ENCODE measurements around the gene GLIPR1. TPM values are rescaled to one million over a fixed set of nuclear protein-coding genes. Genes with fewer than 3 reads are reported as not detected.
"Not testable (repeated sequence)": the region's sequence is repeated elsewhere in the genome, so short reads cannot be mapped to it uniquely, and the experiment has no call there.

The GLIPR1 gene
- total RNA-seq, 2 experiments from 2014 or later, result 52.3 to 54.7 TPM

DNA sequence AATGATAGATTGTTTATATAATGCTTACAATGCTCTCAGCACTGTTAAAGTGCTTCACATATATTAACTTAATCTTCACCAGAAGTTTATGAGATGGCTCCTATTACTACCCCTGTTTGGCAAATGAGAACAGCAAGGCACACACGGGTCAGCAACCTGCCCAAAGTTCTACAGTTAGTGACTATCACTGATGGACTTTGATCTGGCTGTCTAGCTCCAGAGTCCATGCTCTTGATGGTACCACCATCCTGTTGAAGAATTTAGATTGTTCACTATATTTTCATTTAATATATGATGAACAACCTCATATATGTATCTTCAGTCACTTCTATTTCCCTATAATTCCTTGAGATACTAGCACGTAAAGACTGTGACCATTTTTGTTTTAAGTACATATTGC is 10.6 kb downstream of the GLIPR1 start:
- Mint-ChIP-seq H3K9me3 (no peaks in the 10 kb centered on the region), H3K36me3 (ENCODE audit: low read depth) (peaks cover 51% of the 10 kb centered on the region), H3K4me1 (peaks cover 26% of the 10 kb centered on the region), H3K27me3 (no peaks in the 10 kb centered on the region), H3K27ac (no peak overlapping the region), H3K4me3 (no peak overlapping the region)
- POLR2A ChIA-PET, result no interaction called here
- no peak for DNase-seq
- CTCF ChIA-PET, result no interaction called here

DNA sequence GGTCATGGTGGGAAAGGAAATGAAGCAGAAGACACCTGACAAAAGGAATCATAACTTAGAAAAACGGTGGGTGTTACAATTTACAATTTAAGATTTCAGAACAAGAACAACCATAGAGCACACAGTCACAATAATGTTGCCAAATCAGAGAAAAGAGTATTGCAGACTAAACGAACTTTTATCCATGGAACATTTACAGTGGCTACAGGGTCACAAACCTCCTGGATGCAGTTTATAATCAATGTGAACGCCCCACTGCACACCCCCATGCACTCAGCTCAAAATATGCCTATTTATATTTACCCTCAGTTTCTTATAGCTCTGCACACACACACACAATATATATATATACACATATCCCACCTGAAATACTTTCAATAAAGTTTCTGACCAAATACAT is 22.9 kb downstream of the GLIPR1 start:
- Mint-ChIP-seq H3K9me3 (no peaks in the 10 kb centered on the region), H3K36me3 (ENCODE audit: low read depth) (peaks cover 42% of the 10 kb centered on the region), H3K4me3 (no peak overlapping the region), H3K27ac (no peak overlapping the region), H3K27me3 (no peaks in the 10 kb centered on the region), H3K4me1 (peaks cover 9% of the 10 kb centered on the region)
- ChIA-PET POLR2A (no interaction called here), CTCF (interaction anchor here (0.6 to 6.3 kb wide), 6 partner anchors 18 to 607 kb away, joined by 3 to 65 read pairs (median 5); partner anchors contain the start of genes GLIPR1 and GLIPR1L1)
- DNase-seq, result no peak

DNA sequence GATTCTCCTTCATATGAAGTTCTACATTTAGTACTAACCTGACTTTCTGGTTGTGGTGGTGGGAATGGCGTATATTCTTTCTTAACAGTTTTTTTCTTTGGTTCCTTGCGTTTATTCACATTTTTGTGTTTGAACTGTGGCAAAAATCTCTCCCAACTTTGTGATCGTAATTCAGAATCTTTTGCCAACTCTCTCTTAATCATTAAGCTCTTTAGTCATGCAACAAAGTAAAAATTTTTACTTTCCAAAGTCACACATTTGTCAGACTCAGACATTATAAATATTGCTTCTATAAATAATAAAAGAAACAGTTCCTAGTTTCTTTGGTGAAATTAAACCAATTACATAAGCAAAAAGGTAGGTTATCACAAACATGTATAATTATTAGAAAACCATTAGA is 23.3 kb downstream of the GLIPR1 start:
- Mint-ChIP-seq H3K27me3 (no peaks in the 10 kb centered on the region), H3K9me3 (no peaks in the 10 kb centered on the region), H3K4me1 (peaks cover 11% of the 10 kb centered on the region), H3K27ac (no peak overlapping the region), H3K36me3 (ENCODE audit: low read depth) (peaks cover 40% of the 10 kb centered on the region), H3K4me3 (no peak overlapping the region)
- POLR2A ChIA-PET, result interaction anchor here (1.4 kb wide), 1 partner anchor 23 kb away, joined by 8 read pairs; the partner anchor contains the start of gene GLIPR1
- CTCF ChIA-PET, result interaction anchor here (0.6 to 6.3 kb wide), 5 partner anchors 18 to 606 kb away, joined by 3 to 65 read pairs (median 10); partner anchors contain the start of gene GLIPR1L2
- DNase-seq, result no peak

DNA sequence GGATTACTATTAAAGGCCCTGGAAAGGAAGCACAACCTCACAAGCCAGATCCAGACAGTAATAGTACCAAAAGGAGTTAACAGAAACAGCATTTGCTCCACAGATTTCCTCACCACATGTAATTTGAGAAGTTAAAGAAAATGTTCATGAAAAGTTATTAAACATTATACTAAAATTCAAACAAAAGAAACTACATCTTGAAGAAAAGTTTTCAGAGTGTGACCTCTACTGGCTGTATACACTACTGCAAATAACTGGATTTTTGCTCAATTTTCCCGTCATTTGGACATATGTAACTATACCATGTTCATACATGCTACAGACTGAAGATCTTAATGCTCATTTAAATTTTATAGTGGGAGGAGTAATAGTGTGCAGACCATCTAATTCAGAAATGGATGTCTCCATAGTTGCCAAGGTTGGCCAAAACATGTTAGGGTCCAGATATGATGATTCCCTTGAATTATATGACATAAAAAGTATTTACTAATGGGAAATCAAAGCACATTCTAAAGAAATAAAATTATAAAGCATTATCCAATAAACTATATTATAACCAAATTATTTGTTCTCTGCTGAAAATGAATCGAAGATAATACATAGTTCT is 25.3 kb downstream of the GLIPR1 start:
- H3K4me1 Mint-ChIP-seq, result peaks cover 28% of the 10 kb centered on the region
- POLR2A ChIA-PET, result interaction anchor here (1.5 kb wide), 1 partner anchor 526 kb away, joined by 4 read pairs; the partner anchor contains the start of gene PHLDA1
- CTCF ChIA-PET, result interaction anchor here (1.0 to 6.3 kb wide), 5 partner anchors 20 to 171 kb away, joined by 3 to 65 read pairs (median 11); partner anchors contain the start of genes GLIPR1L1 and GLIPR1L2
- H3K9me3 Mint-ChIP-seq, result no peaks in the 10 kb centered on the region
- peaks cover 38% of the 10 kb centered on the region for H3K36me3 Mint-ChIP-seq (ENCODE audit: low read depth)
- DNase-seq, result no peak
- no peak overlapping the region for H3K4me3 Mint-ChIP-seq
- H3K27ac Mint-ChIP-seq, result no peak overlapping the region
- H3K27me3 Mint-ChIP-seq, result no peaks in the 10 kb centered on the region

DNA sequence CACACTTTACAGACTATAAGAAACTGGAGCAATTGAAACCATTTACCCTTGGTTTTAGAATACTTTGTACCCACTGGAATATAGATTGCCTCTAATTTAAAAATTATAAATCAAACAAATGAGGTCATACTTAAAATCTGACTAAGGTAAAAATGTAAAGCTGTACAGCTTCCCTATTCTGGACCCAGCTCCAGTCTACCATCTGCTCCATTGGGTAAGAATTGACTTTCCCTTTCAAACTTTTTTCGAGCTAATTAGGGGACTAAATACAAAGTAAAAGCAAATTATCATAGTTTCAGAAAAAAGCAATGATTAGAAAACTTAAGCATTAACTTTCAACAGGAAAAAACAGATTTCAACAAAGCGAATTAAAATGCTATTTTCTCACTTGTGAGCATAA is 26.5 kb downstream of the GLIPR1 start:
- Mint-ChIP-seq H3K36me3 (ENCODE audit: low read depth) (peaks cover 39% of the 10 kb centered on the region), H3K4me1 (peaks cover 33% of the 10 kb centered on the region), H3K27ac (no peak overlapping the region), H3K27me3 (no peaks in the 10 kb centered on the region), H3K9me3 (peaks cover 2% of the 10 kb centered on the region), H3K4me3 (no peak overlapping the region)
- ChIA-PET CTCF (interaction anchor here (0.9 to 2.4 kb wide), 10 partner anchors 10 to 531 kb away, joined by 3 to 21 read pairs (median 4); partner anchors contain the start of genes GLIPR1, GLIPR1L1 and PHLDA1), POLR2A (interaction anchor here (0.9 to 2.9 kb wide), 4 partner anchors 13 to 566 kb away, joined by 3 to 13 read pairs (median 4); partner anchors contain the start of gene GLIPR1)
- DNase-seq, result no peak

DNA sequence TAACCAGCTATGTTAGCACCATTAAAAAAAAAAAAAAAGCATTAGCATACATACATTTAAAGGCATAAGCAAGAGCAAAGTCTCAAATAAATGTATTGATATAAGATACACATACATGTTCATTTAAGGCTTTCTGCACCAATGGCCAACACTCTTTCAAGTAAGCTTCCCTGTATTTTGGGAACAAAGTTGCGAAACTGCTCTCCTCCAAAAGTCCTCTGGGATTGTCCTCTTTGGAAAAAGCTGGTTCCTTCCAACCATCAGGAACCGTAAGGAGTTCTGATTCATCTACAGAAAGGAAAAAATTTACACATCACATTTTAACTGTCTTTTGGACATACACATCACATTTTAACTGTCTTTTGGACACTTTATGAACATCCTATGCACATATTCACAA is 27.6 kb downstream of the GLIPR1 start:
- Mint-ChIP-seq H3K36me3 (ENCODE audit: low read depth) (peaks cover 39% of the 10 kb centered on the region), H3K27ac (no peak overlapping the region), H3K4me3 (no peak overlapping the region), H3K9me3 (peaks cover 2% of the 10 kb centered on the region), H3K27me3 (no peaks in the 10 kb centered on the region), H3K4me1 (peaks cover 35% of the 10 kb centered on the region)
- CTCF ChIA-PET, result interaction anchor here (1.1 to 2.4 kb wide), 7 partner anchors 11 to 523 kb away, joined by 3 to 21 read pairs (median 4); partner anchors contain the start of genes GLIPR1L1 and PHLDA1
- DNase-seq, result no peak
- POLR2A ChIA-PET, result interaction anchor here (1.1 to 2.9 kb wide), 4 partner anchors 14 to 565 kb away, joined by 3 to 13 read pairs (median 4); partner anchors contain the start of gene PHLDA1

DNA sequence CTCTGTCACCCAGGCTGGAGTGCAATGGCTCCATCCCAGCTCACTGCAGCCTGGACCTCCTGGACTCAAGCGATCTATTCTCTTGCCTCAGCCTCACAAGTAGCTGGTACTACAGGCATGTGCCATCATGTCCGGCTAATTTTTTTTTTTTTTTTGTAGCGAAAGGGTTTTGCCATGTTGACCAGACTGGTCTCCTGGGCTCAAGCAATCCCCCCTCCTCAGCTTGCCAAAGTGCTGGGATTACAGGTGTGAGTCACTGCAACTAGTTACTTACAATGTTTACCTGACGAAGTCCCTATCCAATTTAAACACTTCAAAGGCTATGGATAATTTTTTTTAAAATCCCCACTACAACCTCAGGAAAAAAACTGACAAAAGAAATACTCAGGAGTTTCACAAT is 29.1 kb downstream of the GLIPR1 start:
- Mint-ChIP-seq H3K4me1 (peaks cover 35% of the 10 kb centered on the region), H3K4me3 (peak overlapping the region; percentile 96), H3K27ac (no peak overlapping the region), H3K9me3 (peaks cover 2% of the 10 kb centered on the region), H3K27me3 (no peaks in the 10 kb centered on the region), H3K36me3 (ENCODE audit: low read depth) (peaks cover 36% of the 10 kb centered on the region)
- CTCF ChIA-PET, result interaction anchor here (0.7 to 1.5 kb wide), 3 partner anchors 13 to 24 kb away, joined by 3 to 5 read pairs (median 3); no protein-coding TSS in a partner anchor
- POLR2A ChIA-PET, result interaction anchor here (0.6 to 2.9 kb wide), 5 partner anchors 9 to 573 kb away, joined by 3 to 19 read pairs (median 13); partner anchors contain the start of gene NAP1L1
- DNase-seq, result no peak

DNA sequence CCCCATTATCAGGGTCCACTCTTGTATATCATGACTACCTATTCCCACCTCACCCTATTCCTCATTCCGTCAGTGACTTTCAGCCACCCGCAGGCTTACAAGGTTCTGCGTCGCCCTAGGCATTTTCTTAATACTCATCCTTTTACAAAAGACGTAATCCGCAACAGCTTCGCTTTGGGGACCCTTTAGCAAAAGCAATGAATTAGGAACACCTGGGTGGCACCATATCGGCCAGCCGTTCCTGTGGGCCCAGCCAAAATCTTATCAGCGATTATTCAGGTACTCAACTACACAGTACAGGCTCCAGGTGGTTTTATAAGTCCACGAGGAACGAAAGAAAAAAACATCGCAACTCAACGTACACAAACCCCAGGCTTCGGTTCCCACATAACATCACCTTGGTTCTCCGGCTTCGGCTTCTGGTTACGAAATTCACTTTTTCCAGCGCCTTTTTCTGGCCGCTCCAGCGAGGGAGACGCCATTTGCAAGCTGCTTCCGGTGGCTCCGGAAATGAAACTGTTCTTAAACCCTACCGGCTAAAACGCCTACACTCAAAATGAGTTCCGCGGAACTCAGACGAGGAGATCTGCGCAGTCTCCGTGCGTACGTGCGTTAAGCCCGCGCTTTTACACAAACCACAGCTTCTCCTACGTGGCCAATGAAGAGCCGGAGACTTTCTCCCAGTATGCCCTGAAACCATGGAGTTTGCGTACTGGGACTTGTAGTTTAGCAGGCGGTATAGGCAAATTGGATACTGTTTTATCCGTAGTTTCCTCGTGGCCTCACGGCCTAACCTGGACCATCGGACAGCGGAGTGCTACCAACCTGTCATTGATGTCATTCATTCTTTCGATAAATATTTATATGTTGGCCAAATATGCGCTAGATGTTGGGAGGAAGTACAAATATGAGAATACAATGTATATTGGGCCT is 30.8 kb downstream of the GLIPR1 start, which contains the start of gene KRR1:
TSS of gene KRR1 (minus strand) at position 494 of the 933 bp plus-strand sequence. CDS start at position 482, 12 bp downstream.
- Mint-ChIP-seq H3K36me3 (ENCODE audit: low read depth) (peaks cover 28% of the 10 kb centered on the region), H3K4me3 (peak within 1 kb of the TSS; percentile 96)
- POLR2A ChIA-PET, result interaction anchor here (0.7 to 2.5 kb wide), 32 partner anchors 11 to 973 kb away, joined by 3 to 33 read pairs (median 4); partner anchors contain the start of genes BBS10, GLIPR1, GLIPR1L1 and NAP1L1

DNA sequence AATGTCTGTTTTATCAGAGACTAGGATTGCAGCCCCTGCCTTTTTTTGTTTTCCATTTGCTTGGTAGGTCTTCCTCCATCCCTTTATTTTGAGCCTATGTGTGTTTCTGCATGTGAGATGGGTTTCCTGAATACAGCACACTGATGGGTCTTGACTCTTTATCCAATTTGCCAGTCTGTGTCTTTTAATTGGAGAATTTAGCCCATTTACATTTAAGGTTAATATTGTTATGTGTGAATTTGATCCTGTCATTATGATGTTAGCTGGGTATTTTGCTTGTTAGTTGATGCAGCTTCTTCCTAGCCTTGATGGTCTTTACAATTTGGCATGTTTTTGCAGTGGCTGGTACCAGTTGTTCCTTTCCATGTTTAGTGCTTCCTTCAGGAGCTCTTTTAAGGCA is 40.7 kb downstream of the GLIPR1 start:
- H3K27me3 Mint-ChIP-seq, result peaks cover 29% of the 10 kb centered on the region
- H3K36me3 Mint-ChIP-seq (ENCODE audit: low read depth); H3K27ac Mint-ChIP-seq; H3K4me1 Mint-ChIP-seq; CTCF ChIA-PET; POLR2A ChIA-PET; DNase-seq; H3K9me3 Mint-ChIP-seq; H3K4me3 Mint-ChIP-seq: not testable (repeated sequence)

More for the DNA sequence above, 30.8 kb downstream of the GLIPR1 start, which contains the start of gene KRR1:
- Mint-ChIP-seq H3K27me3 (no peaks in the 10 kb centered on the region), H3K4me1 (peaks cover 33% of the 10 kb centered on the region), H3K27ac (peak within 1 kb of the TSS; percentile 98), H3K9me3 (peaks cover 2% of the 10 kb centered on the region)
- DNase-seq, result peak; percentile 94
- CTCF ChIA-PET, result interaction anchor here (0.6 to 1.9 kb wide), 5 partner anchors 16 to 575 kb away, joined by 3 to 12 read pairs (median 3); no protein-coding TSS in a partner anchor

DNA sequence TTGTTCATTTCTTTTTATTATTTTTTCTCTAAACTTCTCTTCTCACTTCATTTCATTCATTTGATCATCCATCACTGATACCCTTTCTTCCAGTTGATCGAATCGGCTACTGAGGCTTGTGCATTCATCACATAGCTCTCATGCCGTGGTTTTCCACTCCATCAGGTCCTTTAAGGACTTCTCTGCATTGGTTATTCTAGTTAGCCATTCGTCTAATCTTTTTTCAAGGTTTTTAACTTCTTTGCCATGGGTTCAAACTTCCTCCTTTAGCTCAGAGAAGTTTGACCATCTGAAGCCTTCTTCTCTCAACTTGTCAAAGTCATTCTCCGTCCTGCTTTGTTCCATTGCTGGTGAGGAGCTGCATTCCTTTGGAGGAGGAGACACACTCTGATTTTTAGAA is 41.6 kb downstream of the GLIPR1 start:
- H3K4me3 Mint-ChIP-seq; H3K4me1 Mint-ChIP-seq; H3K27ac Mint-ChIP-seq; DNase-seq; H3K36me3 Mint-ChIP-seq (ENCODE audit: low read depth); CTCF ChIA-PET; POLR2A ChIA-PET; H3K9me3 Mint-ChIP-seq: not testable (repeated sequence)
- H3K27me3 Mint-ChIP-seq, result peaks cover 29% of the 10 kb centered on the region

DNA sequence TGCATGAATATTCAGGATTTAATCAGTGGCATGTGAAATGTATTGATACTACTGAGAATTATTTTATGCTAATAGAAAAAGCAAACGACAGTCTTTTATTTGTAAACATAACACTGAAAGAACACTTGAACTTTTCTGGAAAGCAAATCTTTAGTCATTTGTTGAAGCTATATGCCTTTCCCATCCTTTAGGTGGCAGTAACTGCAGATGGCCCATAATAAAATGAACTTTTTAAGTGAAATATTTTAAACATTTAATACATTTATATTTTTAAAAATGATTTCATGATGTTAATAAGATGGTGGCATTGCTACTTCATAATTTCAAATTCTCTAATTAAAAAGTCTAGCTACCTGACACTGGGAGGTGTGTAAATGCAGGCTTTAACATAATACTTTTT is 44.7 kb downstream of the GLIPR1 start:
- H3K4me1 Mint-ChIP-seq, result peaks cover 8% of the 10 kb centered on the region
- no peak overlapping the region for H3K27ac Mint-ChIP-seq
- ChIA-PET CTCF (interaction anchor here (0.6 to 4.3 kb wide), 5 partner anchors 29 to 518 kb away, joined by 3 to 35 read pairs (median 3); partner anchors contain the start of gene PHLDA1), POLR2A (interaction anchor here (3.9 kb wide), 1 partner anchor 507 kb away, joined by 24 read pairs; the partner anchor contains the start of gene PHLDA1)
- peaks cover 36% of the 10 kb centered on the region for H3K27me3 Mint-ChIP-seq
- H3K36me3 Mint-ChIP-seq (ENCODE audit: low read depth), result no peaks in the 10 kb centered on the region
- no peak for DNase-seq
- H3K9me3 Mint-ChIP-seq, result no peaks in the 10 kb centered on the region
- no peak overlapping the region for H3K4me3 Mint-ChIP-seq
